BE2C (cell line): ENCODE data around the gene SMTNL2.

Experiments
- DNase-seq: peaks from one replicate; pipeline ENCODE4 v3.0.0-alpha.2; 2020
- H3K27me3 ChIP-seq: fragments of 250-450 bp; sonication (Bioruptor Pico); 2 replicates; pipeline ENCODE4 v1.5.1; 2020; ENCODE audit warnings: mild to moderate bottlenecking
- H3K36me3 ChIP-seq: fragments of 250-450 bp; sonication (Bioruptor Pico); 2 replicates; pipeline ENCODE4 v1.5.1; 2020; ENCODE audit warnings: mild to moderate bottlenecking
- H3K4me1 ChIP-seq: fragments of 250-450 bp; sonication (Bioruptor Pico); 2 replicates; pipeline ENCODE4 v1.5.1; 2020
- H3K4me3 ChIP-seq: 2 replicates; pipeline ENCODE4 v1.5.1; 2011; ENCODE audit warnings: low read depth, low read length
- H3K9me3 ChIP-seq: fragments of 250-450 bp; sonication (Bioruptor Pico); 2 replicates; pipeline ENCODE4 v1.5.1; 2020
- TF ChIP-seq, protein P1 (sequence below): IDR thresholded peaks from 2 replicates; pipeline ENCODE4 v1.5.1; 2012; ENCODE audit warnings: mild to moderate bottlenecking, low read depth, low read length

SMTNL2 gene

DNA sequence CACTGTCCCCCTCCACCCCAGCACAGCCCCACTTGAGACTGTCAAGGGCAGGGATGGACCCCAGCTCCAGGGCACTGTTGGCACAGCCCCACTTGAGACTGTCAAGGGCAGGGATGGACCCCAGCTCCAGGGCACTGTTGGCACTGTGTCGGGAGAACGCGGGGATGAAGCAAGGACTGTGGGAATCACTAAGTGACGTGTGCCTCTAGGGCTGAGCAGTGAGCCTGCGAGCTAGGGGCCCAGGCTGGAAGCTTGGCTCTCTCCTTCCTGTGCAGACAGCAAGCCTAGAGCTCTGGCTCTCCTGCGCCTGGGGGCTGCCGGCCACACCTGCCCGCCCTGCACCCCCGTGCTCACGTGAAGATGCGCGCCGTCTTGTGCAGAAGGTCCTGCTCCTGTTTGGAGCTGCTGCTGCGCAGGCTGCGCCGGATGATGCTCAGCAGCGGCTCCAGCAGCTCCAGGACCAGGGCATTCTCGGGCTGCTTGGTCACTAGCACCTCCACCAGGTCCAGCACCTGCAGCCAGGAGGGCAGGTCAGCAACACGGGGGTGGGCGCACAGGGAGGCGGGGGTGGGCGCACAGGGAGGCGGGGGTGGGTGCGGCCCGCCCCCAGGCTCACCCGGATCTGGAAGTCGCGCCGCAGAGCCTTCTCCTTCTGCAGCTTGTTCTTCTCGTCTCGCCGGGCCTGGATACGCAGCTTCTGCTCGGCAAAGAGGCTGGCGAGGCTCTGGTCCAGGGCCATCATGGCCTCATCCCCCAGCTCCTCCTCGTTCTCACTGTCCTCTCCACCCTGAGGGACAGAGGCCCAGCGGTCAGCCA, 40.0 kb upstream of the SMTNL2 start:
- no peak for DNase-seq
- H3K4me3 ChIP-seq, result no peak overlapping the region
- peaks cover 23% of the 10 kb centered on the region for H3K36me3 ChIP-seq
- no peaks in the 10 kb centered on the region for H3K9me3 ChIP-seq
- TF ChIP-seq, protein P1, sequence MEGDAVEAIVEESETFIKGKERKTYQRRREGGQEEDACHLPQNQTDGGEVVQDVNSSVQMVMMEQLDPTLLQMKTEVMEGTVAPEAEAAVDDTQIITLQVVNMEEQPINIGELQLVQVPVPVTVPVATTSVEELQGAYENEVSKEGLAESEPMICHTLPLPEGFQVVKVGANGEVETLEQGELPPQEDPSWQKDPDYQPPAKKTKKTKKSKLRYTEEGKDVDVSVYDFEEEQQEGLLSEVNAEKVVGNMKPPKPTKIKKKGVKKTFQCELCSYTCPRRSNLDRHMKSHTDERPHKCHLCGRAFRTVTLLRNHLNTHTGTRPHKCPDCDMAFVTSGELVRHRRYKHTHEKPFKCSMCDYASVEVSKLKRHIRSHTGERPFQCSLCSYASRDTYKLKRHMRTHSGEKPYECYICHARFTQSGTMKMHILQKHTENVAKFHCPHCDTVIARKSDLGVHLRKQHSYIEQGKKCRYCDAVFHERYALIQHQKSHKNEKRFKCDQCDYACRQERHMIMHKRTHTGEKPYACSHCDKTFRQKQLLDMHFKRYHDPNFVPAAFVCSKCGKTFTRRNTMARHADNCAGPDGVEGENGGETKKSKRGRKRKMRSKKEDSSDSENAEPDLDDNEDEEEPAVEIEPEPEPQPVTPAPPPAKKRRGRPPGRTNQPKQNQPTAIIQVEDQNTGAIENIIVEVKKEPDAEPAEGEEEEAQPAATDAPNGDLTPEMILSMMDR, result no peak
- H3K27me3 ChIP-seq, result no peaks in the 10 kb centered on the region
- no peaks in the 10 kb centered on the region for H3K4me1 ChIP-seq

DNA sequence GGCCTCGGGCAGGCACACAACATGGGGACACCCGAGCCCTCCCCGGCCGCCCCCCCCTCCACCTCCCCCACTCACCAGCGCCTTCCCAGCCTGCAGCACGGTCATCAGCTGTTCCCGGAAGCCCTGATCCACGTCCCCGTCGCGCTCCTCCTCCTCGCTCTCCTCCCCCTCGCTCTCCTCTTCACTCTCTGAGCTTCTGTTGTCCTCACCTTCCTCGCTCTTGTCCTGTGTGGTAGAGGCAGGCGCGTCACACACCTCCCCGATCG, 39.4 kb upstream of the SMTNL2 start:
- TF ChIP-seq, protein P1, result no peak
- Histone ChIP-seq H3K4me3 (no peak overlapping the region), H3K9me3 (no peaks in the 10 kb centered on the region), H3K4me1 (no peaks in the 10 kb centered on the region), H3K36me3 (peaks cover 24% of the 10 kb centered on the region), H3K27me3 (no peaks in the 10 kb centered on the region)
- no peak for DNase-seq

DNA sequence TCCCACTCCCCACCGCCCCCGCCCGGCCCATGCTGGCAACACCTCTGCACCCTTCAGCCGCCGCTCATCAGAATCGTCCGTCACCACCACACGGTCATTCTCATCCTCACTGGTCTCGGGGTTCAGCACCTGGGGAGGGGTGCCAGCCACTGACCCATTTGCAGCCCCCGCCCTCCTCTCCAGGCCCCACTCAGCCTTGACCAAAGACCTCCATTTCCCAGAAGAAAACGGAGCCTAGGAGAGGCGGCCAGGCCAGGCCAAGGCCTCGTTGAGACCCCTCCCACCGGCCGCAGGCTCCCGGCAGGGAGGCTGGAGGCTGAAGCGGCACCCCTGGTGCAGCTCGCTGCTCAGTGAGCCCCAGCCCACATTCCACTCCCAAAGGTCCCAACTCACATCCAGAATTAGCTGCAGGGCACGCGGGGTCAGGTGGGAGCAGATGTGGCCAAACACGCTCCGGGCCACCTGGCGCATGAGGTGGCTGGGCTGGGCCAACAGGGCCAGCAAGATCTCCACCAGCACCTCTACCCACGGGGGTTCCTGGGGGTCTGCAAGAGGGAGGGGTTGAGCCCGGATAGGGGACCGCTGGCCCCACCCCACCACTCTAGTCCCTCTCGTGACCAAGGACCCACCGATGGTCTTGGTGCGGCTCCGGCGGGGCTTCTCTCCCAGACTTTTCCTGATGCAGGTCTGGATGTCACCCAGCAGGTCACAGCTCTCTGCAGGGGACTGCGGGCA, 38.9 kb upstream of the SMTNL2 start:
- DNase-seq, result no peak
- H3K4me1 ChIP-seq, result no peaks in the 10 kb centered on the region
- TF ChIP-seq, protein P1, result no peak
- no peak overlapping the region for H3K4me3 ChIP-seq
- H3K9me3 ChIP-seq, result no peaks in the 10 kb centered on the region
- peaks cover 28% of the 10 kb centered on the region for H3K36me3 ChIP-seq
- H3K27me3 ChIP-seq, result no peaks in the 10 kb centered on the region

DNA sequence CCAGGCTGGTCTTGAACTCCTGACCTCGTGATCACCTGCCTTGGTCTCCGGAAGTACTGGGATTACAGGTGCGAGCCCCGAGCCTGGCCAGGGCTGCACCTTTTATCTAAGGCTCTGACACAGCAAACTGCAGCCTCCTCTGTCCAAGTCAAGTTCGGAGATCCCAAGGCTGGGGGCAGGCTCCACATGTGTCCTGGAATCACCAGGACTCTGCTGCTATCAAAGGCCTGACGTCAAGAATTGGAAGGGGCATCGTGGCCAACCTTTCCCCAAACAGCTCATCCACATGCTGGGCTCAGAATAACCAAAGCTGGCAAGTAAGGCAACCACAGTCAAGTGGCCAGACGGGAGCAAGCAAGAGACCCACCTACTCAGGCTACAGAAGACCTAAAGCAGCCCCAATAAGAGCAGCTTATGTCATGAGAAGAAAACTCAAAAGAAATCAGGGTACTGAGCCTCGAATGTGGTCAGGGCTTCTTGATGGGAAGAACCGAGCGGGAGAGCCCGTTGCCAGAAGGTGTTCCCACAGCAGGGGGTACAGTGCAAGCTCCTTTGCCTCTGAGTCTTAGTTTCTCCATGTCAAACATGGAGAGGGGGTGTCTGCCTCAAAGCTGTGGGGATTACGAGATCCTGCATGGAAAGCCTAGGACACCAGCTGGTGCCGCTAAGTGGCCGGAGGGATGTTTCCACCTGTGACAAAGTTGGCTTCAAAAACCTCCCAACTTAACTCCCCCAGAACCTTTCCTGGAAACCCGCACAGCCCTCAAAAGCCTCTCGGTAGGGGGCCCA, 37.0 kb upstream of the SMTNL2 start:
- peaks cover 29% of the 10 kb centered on the region for H3K36me3 ChIP-seq

DNA sequence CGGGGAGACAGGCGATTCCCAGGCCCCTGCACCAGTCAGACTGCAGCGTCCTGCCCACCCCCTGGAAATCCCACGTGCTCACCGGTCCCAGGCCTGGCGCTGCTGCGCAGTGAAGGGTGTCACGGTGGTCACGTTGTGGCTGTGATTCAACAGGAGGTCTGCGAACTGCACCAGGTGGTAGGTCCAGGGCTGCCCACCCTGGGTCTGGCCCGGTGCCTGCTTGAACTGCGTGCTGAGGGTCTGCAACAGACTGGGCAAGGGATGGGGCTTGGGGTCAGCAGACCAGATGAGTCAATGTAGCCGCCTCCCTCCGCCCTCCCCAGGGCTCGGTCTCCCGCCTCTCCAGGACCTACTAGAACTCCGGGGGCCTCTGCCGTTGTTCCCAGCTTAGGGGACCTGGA, 36.3 kb upstream of the SMTNL2 start:
- DNase-seq, result no peak
- no peaks in the 10 kb centered on the region for H3K9me3 ChIP-seq
- TF ChIP-seq, protein P1, result no peak
- H3K4me1 ChIP-seq, result no peaks in the 10 kb centered on the region
- peaks cover 31% of the 10 kb centered on the region for H3K36me3 ChIP-seq
- H3K4me3 ChIP-seq, result no peak overlapping the region
- H3K27me3 ChIP-seq, result no peaks in the 10 kb centered on the region

More for the DNA sequence above, 37.0 kb upstream of the SMTNL2 start:
- no peak for DNase-seq
- no peaks in the 10 kb centered on the region for H3K9me3 ChIP-seq
- no peaks in the 10 kb centered on the region for H3K4me1 ChIP-seq
- H3K4me3 ChIP-seq, result no peak overlapping the region
- H3K27me3 ChIP-seq, result no peaks in the 10 kb centered on the region
- TF ChIP-seq, protein P1, result no peak
